NCI-H2029 (cell line): ENCODE results near the gene MORN1.

Experiments used
- DNase-seq: peaks from one replicate; lab custom pipeline; 2025; lab: John Stamatoyannopoulos, UW

Gene MORN1

DNA sequence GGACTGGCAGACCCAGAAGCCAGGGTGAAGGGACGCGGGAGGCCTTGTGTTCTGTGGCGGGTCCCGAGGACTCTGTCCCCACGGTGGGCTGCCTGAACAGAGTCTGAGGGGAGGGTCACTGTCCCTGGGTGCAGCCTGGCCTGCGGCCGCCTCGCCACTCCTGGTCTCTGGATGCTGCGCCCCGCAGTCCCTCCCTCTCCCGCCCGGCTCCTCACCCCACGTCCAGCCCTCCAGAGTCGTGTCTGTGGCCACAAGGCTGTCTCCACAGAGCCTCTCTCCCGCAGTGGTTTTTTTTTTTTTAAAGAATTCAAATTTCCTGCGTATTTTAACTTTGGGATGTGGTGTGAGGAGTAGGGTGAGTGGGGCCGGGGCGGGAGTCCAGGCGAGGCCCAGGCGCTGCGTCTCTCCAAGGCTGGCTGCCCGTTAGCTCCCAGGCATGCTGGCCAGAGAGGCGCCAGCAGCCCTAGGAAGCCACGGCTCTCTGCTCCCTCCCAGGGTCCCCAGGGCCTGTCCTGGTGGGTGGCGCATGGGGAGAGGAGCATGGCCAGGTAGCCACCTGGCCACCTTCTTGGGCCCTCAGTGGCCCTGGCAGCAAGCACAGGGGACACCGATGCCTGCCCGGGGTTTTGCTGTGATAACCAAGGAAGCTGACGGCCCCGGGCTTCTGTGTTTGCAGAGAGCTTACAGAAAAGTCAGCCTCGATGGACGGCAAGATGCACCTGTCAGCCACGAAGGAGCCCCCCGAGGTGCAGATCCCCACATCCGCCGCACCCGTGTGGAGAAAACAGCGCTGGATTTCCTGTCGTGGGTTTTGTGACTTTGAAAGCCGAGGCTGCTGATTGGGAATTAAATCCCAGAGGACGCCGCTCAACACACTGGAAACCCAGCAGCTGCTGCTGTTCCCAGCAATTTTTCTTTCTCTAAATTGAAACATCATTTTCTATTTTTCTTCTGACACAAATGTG, 72.8 kb downstream of the MORN1 start:
- no peak for DNase-seq

GRCh38 chr1:2317230-2318065, 73.9 kb downstream of the MORN1 start:
- DNase-seq, result no peak

DNA sequence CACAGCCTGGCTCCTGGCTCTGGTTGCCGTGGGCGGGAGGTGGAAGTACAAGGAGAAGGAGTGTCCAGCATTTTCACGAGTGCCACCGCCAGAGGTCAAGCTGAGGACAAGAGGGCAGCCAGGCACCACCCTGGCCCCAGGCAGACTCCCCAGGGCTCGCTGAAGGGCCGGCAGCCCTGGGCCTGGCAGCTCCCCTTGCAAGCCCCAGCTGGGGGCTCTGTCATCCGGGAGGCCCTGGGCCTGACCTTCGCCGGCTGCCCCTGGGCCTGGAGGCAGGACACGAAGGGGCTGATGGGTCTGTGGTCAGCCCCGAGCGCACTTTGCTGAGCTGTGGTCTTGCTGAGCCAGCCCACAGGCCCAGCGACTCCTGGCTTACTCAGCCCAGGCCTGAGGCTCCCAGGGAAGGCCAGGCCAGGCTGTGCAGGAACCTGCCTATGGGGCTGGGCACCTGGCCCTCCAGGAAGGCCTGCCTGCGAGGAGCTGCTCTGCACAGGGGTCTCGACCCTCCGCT, 74.8 kb downstream of the MORN1 start:
- DNase-seq, result no peak

- no peak for DNase-seq
Observed at GRCh38 chr1:2315674-2316450, 75.5 kb downstream of the MORN1 start.

GRCh38 chr1:2314803-2315673, 76.3 kb downstream of the MORN1 start:
- DNase-seq, result no peak

DNA sequence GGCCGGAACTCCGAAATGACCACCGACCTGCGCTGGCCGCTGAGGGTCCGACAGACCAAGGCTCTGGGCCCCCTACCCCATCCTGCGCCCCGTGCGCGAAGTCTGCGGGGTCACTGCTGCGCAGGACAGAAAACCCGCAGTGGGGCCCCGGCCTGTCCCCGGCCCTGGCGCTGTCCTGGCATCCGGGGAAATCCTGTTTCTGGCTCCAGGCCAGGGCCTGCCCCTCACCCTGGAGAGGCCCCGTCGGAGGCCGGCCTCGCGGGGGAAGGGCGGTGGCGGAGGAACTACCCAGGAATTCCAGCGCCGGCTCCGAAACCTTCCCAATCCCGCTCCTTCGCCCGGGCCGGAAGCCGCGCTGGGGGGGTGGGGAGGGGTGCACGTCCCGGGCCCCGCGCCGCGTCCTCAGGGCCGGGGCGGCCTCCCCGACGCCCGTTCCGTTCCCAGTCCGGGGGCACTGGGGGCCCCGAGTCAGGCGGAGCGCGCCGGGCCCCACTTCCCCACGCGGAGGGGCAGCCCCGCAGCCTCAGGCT, 77.0 kb downstream of the MORN1 start:
- DNase-seq, result no peak

DNA sequence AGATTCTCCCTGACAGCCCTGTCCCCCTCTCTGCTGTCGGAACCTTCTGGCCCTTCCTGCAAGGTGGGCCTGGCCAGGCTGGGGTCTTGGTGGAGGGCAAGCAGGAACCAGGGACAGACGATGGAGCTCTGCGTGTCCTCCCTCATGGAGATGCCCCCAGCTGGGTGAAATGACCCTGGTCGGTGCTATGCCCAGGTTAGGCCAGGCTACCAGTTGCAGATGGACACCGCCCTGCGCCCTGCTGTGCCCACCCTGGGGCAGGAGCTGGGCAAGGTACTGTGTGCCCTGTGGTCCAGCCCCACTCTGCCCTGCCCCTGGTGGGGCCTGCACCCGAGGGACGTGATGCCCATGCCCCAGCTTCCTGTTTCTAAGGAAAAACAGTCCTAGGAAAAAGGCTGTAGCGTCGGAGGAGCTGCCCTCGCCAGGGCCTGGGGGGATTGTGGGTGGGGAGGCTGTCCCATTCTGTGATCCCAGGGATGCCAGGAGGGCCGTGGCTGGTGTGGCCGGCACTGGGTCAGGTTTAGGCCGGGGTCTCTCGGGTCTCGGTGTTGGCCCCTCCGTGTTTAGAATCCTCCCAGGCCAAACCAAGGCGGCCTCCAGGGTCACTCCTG, 77.6 kb downstream of the MORN1 start:
- no peak for DNase-seq

DNA sequence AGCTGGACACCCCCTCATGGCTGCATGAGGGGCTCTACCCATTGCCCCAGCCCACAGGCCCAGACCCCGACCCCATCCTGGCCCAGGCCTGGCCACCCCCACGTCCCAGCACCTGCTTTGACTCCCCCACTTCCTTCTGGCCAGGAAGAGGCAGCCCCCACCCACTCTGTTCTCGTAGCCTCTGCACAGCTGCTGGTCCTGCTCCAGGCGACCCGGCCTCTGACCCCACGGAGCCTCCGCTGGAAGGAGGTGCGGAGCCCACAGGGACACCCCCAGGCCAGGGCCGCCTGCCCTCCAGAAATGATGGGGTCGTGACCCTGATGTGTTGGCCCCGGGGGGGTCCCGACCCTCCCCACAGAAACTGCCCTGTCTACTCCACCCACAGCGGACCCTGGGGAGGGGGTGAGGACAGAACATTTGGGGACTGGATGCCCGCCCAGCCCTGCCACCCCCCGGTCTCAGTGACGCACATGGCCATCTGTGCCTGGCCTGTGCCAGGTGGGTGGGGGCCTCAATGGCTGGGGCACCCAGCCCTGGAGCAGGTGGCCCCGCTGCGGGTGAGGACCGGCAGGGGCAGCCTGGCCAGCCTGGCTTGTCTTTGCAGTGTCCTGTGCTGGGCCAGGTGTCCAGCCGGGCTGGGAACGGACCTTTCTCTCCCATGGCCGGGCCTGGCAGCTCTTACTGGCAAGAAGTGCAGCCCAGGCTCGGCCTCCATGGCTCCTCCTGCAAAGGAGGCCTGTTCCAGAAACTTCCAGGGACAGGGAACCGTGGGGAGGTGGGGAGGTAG, 78.6 kb downstream of the MORN1 start:
- DNase-seq, result no peak

- DNase-seq, result no peak
Observed at GRCh38 chr1:2312160-2312514, 79.2 kb downstream of the MORN1 start.

DNA sequence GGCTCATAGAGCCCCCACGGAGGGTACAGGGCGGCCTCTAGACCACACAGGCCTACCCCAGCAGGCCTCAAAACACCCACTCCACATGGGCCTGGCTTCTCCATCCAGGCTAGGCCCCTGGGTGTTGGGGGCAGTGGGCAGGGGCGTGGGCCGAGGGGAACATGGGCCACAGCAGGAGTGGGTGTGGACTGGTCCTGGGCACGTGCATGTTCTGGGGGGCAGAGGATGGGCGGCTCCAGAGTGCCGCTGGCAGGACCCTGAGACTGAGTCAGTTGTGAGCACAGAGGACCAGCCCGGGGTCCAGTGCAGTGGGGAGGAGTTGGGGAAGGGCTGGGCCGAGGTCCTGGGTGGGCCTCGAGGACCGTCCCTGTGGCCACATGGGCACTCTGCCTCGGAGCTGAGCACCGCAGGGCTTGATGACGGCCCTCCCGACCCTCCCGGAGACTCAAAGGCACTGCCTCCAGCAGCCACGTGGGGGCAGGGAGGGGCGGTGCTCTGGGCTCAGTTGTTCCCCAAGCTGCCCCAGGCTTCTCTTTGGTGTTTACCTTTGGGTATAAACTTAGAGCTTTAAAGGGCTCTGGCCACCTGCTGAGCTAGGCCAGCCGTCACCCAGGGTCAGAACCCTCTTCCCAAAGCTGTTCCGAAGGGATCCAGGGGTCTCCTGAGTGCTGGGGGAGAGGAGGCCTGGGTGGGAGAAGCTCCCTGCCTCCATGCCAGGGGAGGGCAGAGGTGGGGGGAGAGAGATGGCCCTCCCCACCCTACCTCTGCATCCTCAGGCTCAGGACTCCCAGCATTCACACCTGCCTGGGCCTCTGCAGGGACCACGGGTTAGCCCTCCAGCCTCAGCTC, 79.9 kb downstream of the MORN1 start:
- DNase-seq, result no peak

DNA sequence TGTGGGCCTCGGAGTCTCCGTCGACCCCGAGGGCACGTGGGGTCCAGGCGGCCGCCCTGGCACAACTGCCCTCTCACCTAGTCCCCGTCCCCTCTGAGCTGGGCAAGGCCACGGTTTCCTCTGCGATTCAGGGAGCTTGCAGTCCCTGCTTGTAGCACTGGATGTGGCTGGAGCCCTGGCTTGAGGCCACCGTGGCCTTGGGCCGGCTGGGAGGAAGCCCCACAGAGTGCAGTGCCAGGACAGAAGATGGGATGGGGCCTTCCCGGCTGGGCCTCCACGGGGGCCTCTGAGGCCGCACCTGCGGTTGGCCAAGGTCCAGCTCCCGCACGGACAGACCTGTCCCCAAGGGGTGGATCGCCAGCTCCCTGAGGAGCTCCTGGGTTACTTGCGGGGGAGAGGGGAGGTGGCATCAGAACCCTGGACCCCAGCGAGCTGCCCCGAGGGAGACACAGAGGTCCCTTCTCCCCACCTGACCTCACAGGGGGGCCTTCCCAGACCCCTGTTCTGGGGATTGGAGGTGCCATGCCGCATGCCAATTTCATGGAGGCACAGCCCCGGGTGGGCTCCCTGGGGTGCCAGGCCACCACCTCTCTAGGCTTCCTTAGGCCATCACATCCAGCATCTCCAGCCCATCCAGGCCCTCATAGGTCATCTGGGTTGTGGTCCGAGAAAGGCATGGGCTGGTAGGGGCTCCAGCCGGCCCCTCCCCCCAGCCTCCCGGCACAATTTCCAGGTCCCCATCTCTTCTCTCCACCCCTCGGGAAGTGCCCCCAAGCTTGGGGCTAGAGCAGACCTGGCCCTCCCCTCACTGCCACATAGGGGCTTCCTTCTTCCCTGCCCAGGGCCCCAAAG, 80.8 kb downstream of the MORN1 start:
- no peak for DNase-seq

GRCh38 chr1:2308844-2309243, 82.5 kb downstream of the MORN1 start:
- DNase-seq, result no peak

GRCh38 chr1:2307972-2308371, 83.4 kb downstream of the MORN1 start:
- no peak for DNase-seq

DNA sequence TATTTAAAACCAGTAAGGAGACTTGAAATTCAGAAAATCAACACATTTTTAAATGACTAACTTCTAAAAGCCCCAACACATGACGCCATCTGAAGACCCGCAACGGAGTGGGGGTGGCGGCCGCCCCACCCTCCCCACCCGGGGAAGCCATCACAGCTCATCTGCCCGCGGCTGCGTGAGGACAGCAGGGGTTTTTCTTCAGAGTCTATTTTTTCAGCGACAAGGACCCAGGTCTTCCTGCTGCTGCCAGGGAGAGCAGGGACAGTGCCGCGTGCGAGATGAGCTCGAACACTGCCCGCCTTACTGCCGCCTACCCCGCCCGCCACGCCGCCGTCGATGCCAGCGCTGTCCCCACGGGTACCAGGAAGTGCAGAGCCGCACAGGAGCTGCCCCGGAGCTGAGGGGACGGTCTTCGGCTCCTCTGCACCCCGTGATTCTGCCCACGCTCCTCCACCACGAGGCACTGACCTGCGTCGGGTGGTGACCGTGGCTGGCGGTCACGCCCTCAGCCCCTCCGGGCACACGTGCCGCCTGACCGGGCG, 84.2 kb downstream of the MORN1 start:
- DNase-seq, result no peak

DNA sequence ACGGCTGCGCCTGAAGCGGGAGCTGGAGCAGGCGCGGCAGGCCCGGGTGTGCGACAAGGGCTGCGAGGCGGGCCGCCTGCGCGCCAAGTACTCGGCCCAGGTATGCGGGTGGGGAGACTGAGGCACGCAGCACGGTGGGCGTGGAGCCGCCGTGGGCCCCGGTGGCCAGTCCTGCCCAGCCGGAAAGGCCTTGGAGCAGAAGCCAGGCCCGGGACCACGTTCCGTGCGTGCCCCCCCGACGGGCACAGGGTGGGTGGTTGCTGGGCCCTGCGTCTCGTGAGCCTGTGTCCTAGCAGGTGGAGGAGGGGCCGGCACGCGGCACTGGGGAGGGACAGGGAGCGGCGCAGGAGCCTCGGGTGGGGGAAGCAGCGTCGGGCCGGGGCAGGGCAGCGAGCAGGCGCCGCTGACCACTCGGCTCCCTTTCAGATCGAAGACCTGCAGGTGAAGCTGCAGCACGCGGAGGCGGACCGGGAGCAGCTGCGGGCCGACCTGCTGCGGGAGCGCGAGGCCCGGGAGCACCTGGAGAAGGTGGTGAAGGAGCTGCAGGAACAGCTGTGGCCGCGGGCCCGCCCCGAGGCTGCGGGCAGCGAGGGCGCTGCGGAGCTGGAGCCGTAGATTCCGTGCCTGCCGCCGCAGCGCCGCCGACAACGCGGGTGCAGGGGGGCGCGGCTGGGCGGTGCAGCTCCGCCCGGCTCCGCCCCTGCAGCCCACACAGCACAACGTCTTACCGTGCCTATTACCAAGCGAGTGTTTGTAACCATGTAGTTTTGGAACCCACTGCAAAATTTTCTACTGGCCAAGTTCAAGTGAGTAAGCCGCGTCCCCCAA, 85.0 kb downstream of the MORN1 start:
- DNase-seq, result no peak

GRCh38 chr1:2304921-2305681, 86.3 kb downstream of the MORN1 start:
- DNase-seq, result no peak
